RKO (cell line): ENCODE results near the gene SHLD3.
"Not testable (repeated sequence)": the region's sequence is repeated elsewhere in the genome, so short reads cannot be mapped to it uniquely, and the experiment has no call there.

ENCODE experiments used
- DNase-seq: peaks from one replicate; pipeline ENCODE4 v3.0.0-alpha.2; 2016; ENCODE audit warnings: low spot score

Gene SHLD3, protein sequence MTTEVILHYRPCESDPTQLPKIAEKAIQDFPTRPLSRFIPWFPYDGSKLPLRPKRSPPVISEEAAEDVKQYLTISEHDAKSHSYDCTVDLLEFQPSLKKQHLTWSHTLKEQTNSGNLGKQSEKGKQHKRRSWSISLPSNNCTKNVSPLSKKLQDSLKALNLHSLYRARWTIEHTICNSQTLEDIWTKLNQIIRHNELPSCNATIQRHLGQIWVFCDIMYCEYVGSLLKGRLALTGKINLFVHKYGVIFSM

DNA sequence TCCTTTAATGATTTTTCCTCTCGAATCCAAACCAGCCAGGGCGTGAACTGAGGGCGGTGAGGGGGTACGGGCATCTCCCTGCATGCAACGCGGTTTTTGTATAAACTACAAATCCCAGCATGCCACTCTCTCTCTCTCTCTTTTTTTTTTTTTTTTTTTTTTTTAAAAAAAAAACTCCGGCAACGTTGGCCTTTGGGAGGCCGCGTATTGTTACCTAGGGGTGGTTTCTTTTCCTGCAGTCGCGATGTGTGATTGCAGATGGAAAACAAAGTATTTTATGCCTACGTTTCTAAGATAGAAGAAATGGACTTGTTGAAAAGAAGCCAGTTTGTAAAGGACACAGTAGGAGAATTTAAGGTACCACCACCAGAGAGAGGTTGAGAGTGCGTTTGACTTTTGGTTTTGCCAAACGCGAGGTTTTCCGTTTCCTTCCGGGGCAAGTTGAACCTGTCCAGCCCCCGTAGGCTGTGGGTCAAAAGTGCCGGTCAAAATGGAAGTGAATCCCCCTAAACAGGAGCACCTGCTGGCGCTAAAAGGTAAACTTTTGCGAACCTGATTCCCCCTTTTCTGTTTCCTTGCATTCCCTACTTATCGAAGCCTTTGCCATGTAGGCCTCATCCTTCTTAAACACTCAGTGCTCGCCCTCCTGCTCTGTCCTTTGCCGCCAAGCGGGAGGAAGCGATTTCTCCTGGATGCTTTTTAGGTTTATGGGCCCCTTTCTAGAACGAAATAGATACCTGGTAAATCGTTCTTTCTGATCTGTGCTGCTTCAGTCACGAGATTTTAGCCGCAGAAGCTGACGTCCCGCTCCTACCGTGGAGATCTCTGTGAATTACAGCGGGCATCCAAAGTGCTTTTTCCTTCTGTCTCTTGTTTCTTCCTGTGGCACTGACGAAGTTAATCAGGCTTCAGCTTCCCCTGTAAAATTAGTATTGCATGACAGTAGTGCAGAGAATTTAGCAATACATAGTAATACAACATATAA lies at the start of gene SHLD3, which contains the start of gene TRAPPC13:
TSS of gene SHLD3 (plus strand) at position 457 of the 985 bp plus-strand sequence. CDS start 4,561 bp downstream, outside the sequence.
TSS of gene TRAPPC13 (plus strand) at position 457 of the 985 bp plus-strand sequence. CDS start at position 491, 34 bp downstream.
- peak; percentile 91 for DNase-seq

DNA sequence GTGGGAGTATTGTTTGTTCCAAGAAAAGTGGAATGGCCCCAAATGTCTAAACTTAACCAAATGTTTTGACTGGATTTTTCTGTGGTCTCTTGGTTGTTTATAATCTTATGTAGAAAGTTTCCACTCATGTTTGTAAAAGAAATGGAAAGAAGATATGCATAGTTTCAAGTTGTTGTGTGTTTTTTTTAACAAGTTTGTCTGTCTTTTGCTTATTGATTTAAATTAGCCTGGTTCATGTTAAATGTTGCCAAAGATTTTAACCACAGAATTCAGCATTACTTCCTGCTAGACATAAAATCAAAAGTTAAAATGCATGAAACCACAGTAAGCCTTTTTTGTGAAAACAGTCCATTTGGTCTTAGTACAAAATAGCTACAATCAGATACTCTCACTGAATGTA lies 47.7 kb upstream of the SHLD3 start:
- DNase-seq: no peak

DNA sequence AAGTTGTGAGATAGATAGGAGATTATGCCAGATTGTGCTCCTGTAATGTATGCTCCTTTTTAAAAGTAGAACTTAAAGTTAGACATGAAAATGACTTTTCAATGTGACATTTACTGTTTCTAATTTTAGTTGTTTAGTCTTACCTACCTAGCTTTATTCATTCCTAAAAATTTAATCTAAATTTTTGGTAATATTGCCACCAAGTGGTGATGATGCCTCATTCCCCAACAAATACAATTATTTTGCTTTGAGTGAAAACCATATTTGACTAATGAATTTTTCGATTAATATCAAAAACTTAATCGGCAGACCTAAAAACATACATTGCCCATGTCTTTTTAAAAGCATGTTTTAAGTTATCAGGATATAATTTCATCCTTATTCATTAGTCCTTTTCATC lies 36.1 kb upstream of the SHLD3 start:
- no peak for DNase-seq

DNA sequence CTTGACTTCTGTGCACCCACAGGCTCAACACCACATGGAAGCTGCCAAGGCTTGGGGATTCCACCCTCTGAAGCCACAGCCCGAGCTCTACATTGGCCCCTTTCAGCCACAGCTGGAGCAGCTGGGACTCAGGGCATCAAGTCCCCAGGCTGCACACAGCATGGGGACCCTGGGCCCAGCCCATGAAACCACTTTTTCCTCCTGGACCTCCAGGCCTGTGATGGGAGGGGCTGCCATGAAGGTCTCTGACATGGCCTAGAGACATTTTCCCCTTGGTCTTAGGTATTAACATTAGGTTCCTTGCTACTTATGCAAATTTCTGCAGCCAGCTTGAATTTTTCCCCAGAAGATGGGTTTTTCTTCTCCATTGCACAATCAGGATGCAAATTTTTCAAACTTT lies 23.1 kb upstream of the SHLD3 start:
- not testable (repeated sequence) for DNase-seq

DNA sequence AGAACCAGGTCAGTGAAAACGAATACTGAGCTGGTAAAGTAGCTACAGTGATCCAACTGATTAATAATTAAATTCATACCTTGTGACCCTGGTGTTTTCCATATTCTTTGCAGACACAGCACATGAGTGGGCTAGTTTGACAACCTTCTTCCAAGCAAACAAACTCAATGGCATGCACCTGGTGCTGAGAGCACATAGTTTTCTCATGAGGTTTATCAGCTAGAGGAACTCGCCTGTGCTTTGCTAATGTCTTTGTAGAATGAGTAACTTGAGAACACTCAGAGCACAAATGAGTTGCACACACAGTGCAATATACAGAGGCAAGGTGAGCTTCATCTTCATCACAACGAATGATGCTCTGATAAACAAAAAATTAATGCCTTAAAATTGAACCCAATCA lies 13.3 kb upstream of the SHLD3 start:
- no peak for DNase-seq

DNA sequence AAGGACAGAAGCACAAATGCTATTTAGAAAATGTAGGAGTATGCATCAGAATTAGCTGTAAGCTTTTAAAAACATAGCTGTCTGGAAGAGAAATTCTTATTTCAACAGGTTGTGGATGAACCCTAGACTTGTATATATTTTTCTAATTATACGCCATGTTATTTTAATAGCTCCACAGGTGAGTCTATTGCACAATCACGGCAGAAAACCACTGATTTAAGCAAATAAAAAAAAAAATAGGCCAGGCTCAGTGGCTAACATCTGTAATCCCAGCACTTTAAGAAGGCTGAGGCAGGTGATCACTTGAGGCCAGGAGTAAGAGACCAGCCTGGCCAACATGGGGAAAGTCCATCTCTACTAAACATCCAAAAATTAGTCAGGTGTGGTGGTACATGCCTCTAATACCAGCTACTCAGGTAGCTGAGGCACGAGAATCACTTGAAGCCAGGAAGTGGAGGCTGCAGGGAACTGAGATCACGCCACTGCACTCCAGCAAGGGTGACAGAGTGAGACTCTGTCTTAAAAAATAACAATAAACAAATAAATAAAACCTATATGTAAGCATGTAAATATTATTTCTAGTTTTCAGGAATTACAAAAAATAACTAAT lies 12.4 kb upstream of the SHLD3 start:
- DNase-seq: no peak

DNA sequence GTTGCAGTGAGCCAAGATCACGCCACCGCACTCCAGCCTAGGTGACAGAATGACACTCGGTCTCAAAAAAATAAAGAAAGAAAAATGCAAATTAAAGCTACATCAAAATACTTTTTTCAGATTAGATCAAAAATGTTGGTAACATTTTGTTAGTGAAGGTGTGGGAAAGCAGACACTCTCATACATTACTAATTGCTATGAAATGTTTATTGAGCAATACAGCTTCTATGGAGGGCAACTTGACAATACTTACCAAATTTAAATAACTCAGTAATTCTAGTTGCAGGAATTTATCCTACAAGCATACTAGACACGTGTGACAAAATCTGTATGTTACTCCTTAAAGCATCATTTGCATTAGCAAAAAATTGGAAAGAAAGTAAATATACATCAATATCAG lies 4.8 kb upstream of the SHLD3 start:
- DNase-seq: no peak

DNA sequence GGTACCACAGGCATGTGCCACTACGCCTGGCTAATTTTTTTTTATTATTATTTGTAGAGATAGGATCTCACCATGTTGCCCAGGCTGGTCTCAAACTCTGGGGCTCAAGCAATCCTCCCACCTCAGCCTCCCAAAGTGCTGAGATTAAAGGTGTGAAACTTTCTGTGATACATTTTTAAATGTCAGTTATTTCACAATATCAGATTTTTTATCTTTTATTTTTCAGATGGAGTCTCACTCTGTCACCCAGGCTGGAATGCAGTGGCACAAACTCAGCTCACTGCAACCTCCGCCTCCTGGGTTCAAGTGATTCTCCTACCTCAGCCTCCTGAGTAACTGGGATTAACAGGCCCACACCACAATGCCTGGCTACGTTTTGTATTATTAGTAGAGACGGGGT lies 2.9 kb upstream of the SHLD3 start:
- not testable (repeated sequence) for DNase-seq

DNA sequence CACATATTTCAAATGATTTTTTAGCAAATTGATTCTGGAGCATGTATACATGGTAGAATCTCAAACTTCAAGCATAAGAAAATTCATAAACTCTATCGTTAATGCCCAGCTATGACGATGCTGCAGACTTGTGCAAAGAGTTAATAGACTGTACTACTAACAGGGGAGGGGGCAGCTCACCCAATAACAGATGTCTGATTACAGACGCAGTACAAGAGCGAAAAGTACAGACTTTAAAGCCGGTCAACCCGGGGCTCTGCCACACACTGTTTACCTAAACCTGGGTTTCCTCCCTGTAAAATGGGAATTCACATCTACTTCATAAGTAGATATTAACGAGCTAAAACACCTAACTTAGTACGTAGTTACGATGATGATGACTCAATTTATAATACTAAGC lies 1.3 kb upstream of the SHLD3 start:
- DNase-seq: peak; percentile 29

DNA sequence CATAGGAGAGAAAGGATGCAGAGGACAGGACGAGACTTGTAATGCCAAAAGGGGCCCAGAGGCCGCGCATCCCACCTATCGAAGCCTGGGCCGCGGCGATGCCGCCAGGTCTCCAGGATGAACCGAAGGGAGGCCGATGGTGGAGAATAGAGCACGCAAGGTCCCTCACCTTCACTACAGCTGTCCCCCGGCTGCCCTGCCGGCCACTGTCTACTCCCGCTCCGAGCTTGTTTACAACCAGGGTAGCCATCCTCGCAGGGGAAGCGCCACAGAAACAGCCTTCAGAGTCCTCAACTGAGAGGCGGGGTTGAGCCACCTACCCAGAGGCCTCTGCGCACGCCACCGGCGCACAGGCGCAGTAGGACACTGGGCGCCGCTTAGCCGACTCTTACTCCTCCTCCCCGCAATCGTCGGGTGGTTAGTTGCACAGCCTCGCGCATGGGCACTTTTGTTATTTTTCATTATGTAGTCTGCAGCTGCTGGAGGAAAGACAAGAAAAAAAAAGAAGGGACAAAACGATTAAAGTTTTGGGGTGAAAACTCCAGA lies 729 bp upstream of the SHLD3 start, which contains the start of gene TRIM23:
TSS of gene TRIM23 (minus strand) at position 309 of the 546 bp plus-strand sequence. CDS start at position 250, 59 bp downstream.
- DNase-seq: peak; percentile 94

DNA sequence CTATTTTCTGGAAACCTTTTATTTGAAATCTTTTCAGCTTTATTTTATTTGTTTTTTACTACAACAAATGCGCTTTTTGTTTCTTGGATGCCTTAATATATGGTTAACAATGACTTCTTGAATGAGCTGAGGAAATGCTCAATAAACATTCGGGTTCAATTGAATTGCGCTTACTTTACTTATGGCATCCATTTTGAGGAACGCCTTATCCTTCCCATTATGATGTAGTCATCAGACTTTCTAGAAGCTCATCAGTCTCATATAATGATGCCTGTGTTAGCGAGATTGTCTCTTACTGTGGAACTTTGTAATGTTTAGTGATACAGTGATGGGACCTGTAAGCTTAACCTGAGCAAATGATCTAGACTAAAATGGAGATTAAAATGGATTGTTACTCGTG lies 916 bp downstream of the SHLD3 start:
- peak; percentile 67 for DNase-seq

DNA sequence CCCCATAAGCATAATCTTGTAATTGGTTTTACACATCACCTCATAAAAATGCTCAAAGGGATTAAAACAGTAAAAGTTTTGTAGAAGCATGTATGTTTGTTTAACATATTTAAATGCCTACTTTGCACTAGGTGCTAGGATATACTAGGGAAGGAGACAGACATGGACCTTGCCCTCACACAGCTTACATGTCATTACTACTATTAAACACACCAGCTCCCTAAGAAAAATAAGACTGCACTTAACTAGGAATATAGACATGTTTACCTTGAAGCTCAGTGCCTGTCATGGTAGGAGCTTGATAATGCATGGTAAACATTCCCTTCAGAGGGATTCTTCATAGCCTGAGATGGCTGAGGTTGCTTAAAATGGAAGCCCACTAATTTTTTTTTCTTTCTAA lies 6.2 kb downstream of the SHLD3 start:
- DNase-seq: no peak

DNA sequence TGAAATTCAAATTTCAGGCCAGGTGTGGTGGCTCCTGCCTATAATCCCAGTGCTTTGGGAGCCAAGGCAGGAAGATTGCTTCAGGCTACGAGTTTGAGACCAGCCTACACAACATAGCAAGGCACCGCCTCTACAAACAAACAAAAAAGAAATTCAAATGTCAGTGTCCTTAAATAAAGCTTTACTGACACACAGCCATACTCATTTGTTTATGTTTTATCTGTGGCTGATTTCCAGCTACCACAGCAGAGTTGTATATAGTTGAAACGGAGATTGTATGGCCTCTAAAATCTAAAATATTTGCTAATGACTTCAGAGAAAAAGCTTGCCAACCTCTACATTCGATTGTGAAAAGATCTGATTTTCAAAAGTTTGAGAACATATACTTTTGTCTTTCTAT lies 15.4 kb downstream of the SHLD3 start:
- no peak for DNase-seq

DNA sequence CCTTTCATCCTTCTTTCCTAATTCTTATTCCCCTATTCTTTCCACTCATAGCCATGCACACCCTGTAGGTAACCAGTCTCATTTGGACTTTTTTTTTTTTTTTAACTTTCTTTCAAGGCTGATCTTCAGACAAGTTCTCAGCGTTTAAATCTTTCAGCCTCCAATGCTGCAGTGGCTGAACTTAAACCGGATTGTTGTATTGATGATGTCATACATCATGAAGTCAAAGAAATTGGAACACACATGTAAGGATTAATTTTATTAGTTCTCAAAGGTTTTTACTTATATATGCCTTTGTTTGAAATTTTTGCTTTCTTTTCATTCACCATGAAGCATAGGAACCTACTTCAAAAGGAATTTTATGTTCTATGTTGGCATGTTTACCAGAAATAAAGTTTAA lies 22.1 kb downstream of the SHLD3 start:
- DNase-seq: no peak

DNA sequence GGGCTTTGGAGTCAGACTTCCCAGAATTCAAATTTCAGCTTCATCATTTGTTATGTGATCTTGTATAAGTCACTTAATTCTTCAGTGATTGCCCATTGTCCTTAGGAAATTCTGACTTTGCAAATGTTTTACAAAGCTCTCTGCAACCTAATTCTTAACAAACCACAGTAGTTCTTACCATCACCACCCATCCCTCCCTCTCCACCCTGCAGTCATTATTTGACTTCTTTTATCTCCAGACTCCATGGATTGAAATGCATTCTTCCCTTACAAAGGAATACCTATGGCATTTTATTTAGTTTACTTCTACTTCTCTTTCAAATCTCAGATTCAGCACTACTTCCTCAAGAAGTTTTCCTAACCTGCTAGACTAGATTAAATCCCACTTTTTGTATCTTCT lies 23.1 kb downstream of the SHLD3 start:
- DNase-seq: no peak

DNA sequence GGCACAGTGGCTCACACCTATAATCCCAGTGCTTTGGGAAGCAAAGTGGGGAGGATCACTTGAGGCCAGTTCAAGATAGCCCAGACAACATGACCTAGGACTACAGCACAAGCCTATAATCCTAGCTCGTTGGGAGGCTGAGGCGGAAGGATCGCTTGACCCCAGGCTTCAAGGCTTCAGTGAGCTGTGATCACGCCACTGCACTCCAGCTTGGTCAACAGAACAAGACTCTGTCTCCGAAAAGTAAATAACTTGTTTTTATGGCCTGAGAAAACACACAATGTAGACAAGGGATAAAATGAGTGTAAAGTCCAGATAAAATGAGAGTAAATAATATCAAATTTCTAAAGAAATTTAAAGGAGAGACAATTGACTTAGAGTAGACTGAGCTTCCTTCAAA lies 26.3 kb downstream of the SHLD3 start:
- DNase-seq: no peak

DNA sequence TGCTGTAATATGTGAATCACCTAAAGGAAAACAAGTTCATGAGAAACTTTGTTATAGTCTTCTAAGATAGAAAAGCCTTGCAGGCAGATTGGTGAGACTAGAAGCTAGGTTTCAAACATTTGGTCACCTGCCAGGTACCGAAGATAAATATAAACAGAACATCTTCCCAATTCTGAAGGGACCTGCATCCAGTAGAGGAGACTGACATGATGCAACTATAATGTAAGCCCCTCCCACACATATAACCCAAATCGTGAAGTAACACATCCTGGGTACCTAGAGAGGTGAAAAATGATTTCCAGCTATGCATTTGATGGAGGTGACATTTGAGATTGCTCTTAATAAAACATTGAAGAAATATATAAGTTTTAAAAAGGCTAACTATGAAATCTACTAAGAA lies 29.9 kb downstream of the SHLD3 start:
- DNase-seq: no peak

DNA sequence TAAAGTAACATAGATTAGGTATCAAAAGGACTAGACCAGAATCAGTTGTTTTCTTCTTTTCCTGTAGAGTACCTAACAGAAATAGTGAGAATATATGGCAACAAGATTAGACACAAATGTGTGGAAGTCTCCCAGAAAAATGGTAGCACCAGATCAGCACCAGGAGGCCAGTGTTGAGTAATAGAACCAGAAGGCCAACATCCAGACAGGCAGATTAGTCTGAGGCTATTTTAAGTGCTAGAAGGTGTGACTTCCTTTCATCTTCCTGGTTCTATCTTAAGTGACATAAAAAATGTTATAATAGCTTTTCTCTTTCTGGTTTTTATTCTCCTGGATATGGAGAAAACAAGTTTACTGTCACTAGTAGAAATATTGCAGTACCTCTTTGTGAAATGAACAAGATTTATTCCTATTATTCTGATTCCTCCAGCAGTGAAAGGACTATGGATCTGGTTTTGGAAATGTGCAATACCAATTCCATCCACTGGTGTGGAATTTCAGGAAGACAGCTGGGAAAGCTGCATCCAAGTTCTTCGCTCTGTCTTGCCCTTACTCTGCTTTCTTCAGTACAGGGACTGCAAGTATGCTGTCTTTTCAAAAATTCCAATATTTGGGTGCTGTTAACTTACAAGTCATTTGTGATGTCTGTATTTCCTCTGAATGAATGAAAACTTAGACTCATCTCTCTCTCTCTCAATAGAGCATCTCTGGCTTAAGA lies 39.1 kb downstream of the SHLD3 start:
- peak; percentile 49 for DNase-seq

DNA sequence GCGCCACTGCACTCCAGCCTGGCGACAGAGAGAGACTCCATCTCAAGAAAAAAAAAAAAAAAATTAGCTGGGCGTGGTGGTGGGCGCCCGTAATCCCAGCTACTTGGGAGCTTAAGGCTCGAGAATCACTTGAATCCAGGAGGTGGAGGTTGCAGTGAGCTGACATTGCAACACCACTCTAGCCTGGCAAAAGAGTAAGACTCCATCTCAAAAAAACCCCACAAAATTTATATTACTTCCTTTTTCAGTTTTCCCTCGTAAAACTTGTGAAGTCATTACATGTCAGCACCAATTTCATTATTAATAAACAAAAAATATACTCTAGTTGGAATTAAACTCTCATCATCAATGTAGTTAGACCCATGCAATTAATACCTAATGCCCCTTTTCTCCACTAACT lies 43.9 kb downstream of the SHLD3 start:
- no peak for DNase-seq

DNA sequence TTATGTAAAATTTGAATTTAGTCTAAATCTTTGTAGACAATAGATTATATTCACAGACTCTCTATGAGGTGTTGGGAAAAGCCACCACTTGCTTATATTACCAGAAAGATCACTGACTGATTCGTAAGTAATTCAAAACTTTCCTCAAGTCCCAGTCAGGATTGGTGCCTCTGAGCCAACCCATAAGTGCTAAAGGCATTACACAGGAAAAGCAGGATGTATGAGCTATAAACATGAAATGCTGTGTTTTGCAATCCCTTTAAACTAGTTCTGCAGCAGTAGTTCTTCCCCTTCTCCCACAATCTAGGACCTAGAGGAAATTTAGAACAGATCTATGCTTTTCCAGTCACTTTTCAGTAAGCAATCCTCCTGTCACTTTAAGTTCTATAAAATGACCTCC lies 48.0 kb downstream of the SHLD3 start:
- DNase-seq: no peak

DNA sequence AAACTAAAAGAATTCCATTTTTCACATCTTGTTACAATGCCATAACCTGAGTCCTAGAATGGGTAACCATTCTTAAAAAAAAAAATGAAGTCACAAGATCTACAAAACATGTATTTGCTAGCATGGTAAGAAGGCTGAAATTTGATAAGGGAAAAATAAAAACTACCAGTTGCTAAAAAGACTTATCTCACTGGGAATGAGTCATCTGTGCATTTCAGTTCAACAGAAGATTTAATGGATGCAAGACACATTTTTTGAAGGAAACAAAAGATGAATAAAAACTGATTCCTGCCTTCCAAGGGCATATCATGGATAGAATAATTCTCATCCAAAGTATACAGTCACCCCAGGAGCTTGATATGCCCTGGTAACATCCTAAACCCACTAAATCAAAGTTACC lies 49.9 kb downstream of the SHLD3 start:
- DNase-seq: no peak

DNA sequence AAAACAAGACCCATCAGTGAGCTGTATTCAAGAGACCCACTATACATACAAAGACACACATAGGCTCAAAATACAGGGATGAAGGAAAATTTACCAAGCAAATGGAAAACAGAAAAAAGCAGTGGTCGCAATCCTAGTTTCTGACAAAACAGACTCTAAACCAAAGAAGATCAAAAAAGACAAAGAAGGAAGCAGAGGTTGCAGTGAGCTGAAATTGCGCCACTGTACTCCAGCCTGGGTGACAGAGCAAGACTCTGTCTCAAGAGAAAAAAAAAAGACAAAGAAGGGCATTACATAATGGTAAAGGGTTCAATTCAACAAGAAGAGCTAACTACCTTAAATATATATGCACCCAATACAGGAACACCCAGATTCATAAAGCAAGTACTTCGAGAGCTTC lies 51.2 kb downstream of the SHLD3 start:
- not testable (repeated sequence) for DNase-seq
